ENCODE results near the gene TRPM2. TPM values are rescaled to one million over a fixed set of nuclear protein-coding genes. Genes with fewer than 3 reads are reported as not detected.

TRPM2 gene
- total RNA-seq, 3 donors from 2014 or later = 1.5 to 10.3 (median 7.2) TPM

GRCh38 chr21:44405948-44406872 is 52.8 kb downstream of the TRPM2 start:
- Histone ChIP-seq H3K4me1 (ENCODE audit: low read depth) (no peaks in the 10 kb centered on the region), H3K9me3 (no peaks in the 10 kb centered on the region), H3K4me3 (no peak overlapping the region), H3K36me3 (ENCODE audit: low read depth) (no peaks in the 10 kb centered on the region)
- no peak for DNase-seq
- TF ChIP-seq CTCF (IDR thresholded peaks at IDR 0.05) = no peak
- no peak for ATAC-seq
- intact Hi-C loops (cut with DNase I, micrococcal nuclease) = no loop called here

DNA sequence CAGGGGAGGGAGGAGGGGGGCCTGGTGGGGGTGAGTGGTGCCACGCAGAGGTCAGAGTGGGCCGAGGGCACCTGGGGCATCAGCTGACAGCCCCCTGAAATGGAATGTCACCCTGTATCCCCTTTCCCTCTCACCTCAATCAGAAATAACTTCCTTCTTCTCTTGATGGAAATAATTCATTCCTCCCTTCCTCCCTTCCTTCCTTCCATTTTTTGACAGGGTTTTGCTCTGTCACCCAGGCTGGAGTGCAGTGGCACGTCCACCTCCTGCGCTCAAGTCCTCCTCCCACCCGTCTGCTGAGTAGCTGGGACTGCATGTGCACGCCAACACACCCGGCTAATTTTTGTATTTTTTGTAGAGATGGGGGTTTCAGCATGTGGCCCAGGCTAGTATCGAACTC is 53.5 kb downstream of the TRPM2 start:
- DNase-seq = no peak
- Histone ChIP-seq H3K4me1 (ENCODE audit: low read depth) (no peaks in the 10 kb centered on the region), H3K36me3 (ENCODE audit: low read depth) (no peaks in the 10 kb centered on the region), H3K9me3 (no peaks in the 10 kb centered on the region), H3K4me3 (no peak overlapping the region)
- TF ChIP-seq CTCF (IDR thresholded peaks at IDR 0.05) = no peak
- intact Hi-C loops (cut with DNase I, micrococcal nuclease) = no loop called here
- no peak for ATAC-seq

- H3K9me3 ChIP-seq = no peaks in the 10 kb centered on the region
- ATAC-seq (no peak), DNase-seq (no peak)
- H3K4me3 ChIP-seq = no peak overlapping the region
- intact Hi-C loops (cut with DNase I, micrococcal nuclease) = no loop called here
- no peak for TF ChIP-seq CTCF (IDR thresholded peaks at IDR 0.05)
- no peaks in the 10 kb centered on the region for H3K4me1 ChIP-seq (ENCODE audit: low read depth)
- no peaks in the 10 kb centered on the region for H3K36me3 ChIP-seq (ENCODE audit: low read depth)
Observed at GRCh38 chr21:44407493-44407892, 54.1 kb downstream of the TRPM2 start.

DNA sequence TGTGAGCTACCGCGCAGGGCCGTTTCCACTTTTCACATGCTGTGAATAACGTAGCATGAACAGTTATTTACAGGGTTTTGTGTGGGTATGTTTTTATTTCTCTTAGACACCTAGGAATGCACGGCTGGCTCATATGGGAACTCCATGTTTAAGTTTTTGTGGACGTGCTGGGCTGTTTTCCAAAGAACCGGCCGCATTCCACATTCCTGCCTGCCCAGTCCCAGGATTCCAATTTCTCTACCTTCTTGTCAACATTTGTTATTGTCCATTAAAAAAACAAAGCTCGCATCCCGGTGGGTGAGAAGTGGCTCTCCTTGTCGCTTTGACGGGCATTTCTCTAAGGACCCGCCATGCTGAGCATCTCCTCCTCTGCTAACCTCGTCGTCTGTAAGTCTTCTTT is 54.8 kb downstream of the TRPM2 start:
- DNase-seq = no peak
- no peak for ATAC-seq
- H3K4me1 ChIP-seq (ENCODE audit: low read depth) = no peaks in the 10 kb centered on the region
- H3K36me3 ChIP-seq (ENCODE audit: low read depth) = no peaks in the 10 kb centered on the region
- TF ChIP-seq CTCF (IDR thresholded peaks at IDR 0.05) = no peak
- intact Hi-C loops (cut with DNase I, micrococcal nuclease) = no loop called here
- H3K4me3 ChIP-seq = no peak overlapping the region
- no peaks in the 10 kb centered on the region for H3K9me3 ChIP-seq

DNA sequence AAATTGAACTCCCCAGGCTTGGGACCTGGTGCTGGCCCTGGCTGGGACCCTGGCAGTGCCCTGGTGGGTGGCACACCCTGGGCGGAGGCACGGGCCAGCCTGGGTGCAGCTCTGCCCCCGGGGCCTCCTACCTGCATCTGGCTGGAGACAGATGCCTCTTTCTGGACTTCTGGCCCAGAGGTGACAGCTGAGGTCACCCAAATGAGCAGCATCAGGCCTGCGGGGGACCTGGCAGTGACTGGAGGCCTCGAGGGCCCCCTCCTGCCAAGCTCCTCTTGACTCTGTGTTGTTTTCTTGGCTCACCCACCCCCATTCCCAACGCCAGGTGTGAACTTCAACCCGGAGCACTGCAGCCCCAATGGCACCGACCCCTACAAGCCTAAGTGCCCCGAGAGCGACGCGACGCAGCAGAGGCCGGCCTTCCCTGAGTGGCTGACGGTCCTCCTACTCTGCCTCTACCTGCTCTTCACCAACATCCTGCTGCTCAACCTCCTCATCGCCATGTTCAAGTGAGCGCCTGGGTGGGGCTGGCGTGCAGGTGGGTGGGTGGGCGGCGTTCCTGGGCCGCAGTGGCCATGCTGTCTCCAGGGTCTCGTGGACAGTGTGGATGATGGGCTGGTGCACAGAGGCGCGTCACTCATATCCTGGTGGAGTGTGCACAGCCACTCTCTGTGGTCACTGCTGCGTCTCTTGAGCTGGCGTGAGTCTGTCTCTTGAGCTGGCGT is 60.3 kb downstream of the TRPM2 start:
- intact Hi-C loops (cut with DNase I, micrococcal nuclease) = no loop called here
- no peak overlapping the region for H3K4me3 ChIP-seq
- no peaks in the 10 kb centered on the region for H3K9me3 ChIP-seq
- peak in 2 of 3 donors; percentile 8 to 36 for DNase-seq
- H3K4me1 ChIP-seq (ENCODE audit: low read depth) = no peaks in the 10 kb centered on the region
- no peak for ATAC-seq
- no peak for TF ChIP-seq CTCF (IDR thresholded peaks at IDR 0.05)
- no peaks in the 10 kb centered on the region for H3K36me3 ChIP-seq (ENCODE audit: low read depth)

Data from mucosa of descending colon (tissue), 3 donors.